HG02610 (cell line): ENCODE data around the gene ZNF439.
"Not testable (repeated sequence)": the region's sequence is repeated elsewhere in the genome, so short reads cannot be mapped to it uniquely, and the experiment has no call there.

Source experiments
- ATAC-seq: cut with Tn5 transposase; IDR thresholded peaks from one replicate; pipeline ENCODE4 v1.9.1; 2021; ENCODE audit warnings: mild to moderate bottlenecking, moderate library complexity; ENCODE audit not compliant: unreplicated experiment

ZNF439 gene

DNA sequence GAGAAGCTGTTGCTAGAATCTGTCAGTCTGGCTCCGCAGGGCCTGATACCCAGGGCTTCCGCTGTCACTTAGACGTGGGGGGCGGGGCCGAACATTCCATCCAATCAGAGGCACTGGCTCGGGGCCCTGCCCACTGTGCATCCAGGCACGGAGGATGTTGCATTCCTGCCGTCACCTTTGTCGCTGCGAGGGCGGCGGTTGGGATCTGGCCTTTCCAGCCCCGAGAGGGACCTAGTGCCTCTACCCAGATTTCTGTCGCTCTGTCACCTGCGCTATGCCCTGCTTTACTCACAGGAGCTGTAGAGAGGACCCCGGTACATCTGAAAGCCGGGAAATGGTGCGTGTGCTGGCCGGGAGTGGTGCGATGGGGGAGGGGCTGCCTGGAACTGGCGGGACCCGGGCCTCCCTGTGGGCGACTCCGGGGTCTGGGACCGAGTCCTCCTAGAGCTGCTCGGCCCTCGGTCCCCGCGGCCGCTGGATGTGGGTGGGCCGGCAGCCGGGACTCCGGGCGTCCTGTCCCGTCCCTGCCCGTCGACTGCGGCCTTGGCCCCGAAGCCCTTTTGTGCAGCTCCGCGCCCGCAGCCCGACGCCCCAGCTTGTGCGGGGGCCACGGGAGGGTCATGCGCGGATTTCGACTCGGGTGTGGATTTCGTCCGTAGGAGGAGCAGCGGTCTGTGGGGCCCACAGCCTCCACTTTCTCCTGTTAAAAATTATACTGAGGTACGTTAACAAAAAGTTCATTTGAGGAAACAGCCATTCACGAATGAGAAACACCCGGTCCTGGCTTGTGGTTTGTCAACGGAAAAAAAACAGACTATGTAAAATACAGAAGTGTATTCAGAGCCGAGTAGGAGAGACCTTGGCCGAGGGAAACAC is at the start of gene ZNF439:
TSS of gene ZNF439 (plus strand) at position 133 of the 876 bp plus-strand sequence. CDS start at position 275, 142 bp downstream.
- peak; percentile 67 for ATAC-seq

DNA sequence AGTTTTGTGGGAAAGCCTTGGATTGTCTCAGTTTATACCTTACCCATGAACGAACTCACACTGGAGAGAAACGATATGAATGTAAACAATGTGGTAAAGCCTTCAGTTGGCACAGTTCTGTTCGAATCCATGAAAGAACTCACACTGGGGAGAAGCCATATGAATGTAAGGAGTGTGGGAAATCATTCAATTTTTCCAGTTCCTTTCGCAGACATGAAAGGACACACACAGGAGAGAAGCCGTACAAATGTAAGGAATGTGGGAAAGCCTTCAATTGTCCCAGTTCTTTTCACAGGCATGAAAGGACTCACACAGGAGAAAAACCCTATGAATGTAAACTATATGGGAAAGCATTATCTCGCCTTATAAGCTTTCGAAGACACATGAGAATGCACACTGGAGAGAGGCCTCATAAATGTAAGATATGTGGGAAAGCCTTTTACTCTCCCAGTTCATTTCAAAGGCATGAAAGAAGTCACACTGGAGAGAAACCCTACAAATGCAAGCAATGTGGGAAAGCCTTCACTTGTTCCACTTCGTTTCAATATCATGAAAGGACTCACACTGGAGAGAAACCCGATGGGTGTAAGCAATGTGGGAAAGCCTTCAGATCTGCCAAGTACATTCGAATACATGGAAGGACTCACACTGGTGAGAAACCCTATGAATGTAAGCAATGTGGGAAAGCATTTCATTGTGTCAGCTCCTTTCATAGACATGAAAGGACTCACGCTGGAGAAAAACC is 42.0 kb upstream of the ZNF439 start:
- ATAC-seq, result no peak

DNA sequence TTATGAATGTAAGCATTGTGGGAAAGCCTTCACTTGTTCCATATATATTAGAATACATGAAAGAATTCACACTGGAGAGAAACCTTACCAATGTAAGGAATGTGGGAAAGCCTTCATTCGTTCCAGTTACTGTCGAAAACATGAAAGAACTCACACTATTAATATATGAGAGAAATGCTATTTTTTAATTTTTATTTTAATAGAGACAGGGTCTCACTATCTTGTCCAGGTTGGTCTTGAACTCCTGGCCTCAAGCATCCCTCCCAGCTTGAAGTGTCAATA is 41.5 kb upstream of the ZNF439 start:
- no peak for ATAC-seq

DNA sequence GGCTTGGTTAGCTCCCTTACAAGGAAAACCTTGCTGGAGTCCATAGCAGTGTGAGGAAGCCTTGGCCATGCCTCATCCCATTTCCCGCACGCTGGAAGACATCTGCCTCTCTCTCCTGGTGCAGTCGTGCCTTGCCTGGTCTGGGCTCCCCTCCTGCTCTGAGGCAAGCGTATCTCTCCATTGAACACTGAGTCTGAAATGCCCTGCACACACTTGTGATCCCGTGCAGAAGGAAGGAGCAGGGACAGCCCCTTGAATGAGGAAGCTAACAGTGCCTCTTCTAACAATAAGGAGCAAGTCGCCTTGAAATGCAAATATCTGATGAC is 34.9 kb upstream of the ZNF439 start:
- peak; percentile 27 for ATAC-seq

DNA sequence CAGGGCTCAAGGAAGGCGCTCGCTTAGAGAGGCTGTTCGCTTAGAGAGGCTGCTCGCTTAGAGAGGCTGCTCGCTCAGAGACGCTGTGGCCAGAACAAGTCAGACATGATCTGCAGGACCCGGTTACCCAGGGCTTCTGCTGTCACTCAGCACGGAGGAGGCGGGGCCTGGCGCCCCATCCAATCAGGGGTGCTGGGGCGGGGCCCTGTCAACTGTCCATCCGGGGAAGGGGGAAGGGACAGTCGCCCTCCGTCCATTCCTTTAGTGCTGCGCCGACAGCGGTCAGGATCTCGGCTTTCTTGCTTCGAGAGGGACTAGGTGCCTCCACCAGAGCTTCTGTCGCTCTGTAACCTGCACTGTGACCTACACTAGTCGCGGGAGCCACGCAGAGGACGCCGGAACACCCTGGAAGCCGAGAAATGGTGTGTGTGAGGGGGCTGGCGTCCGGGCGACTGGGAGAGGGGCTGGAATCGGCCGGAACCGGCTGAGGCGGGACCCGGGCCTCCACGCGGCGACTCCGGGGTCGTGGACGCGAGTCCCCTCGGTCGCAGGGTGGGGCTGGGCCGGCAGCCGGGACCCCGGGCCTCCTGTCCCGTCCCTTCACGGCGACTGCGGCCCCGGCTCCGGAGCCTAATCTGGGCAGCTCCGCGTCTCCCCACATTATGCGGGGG is 34.4 kb upstream of the ZNF439 start, which contains the start of gene ZNF440:
TSS of gene ZNF440 (plus strand) at position 245 of the 671 bp plus-strand sequence. CDS start at position 420, 175 bp downstream.
- ATAC-seq, result peak; percentile 99

DNA sequence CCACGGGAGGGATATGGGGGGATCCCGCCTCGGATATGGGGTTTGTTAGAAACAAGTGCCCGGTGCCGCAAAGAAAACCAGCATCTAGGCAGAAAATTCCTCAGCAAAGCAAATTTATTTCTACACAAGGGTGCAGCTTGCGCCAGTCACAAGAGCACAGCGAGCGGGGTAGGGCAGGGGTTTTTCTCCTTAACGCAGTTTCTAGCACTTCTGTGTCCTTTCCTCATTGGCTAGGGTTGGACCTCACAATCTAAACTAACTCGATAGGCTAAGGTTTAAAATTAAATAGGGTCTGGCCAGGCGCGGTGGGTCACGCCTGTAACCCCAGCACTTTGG is 33.9 kb upstream of the ZNF439 start:
- ATAC-seq, result no peak

DNA sequence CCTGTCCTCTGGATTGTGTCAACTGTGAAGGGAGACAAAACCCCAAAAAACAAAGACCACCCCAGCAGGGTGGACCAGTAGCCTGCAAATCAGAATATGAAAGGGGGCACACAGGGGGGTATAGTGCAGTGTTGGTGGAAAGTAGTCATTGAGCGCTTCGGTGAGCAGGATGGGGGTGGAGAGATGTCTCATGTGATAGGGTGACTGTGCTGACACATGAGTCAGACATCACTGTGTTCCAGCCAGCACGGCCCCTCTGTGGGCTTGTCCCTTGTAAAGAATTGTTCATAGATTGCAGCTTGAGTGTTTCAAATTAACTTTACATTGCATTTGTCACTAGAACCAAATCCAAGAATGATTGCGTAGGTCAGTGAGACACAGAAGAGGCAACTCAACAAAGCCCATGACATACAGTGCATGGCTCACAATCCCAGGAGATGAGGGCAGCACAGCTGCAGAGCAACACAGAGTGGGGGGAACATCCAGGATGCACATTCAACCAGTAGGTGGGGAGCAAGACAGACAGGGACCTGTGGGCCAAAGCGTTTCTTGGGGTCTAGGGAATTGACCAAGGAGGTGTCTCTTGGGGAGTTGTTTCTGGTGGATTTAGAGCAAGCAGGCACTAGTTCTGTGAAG is 26.9 kb upstream of the ZNF439 start:
- no peak for ATAC-seq

DNA sequence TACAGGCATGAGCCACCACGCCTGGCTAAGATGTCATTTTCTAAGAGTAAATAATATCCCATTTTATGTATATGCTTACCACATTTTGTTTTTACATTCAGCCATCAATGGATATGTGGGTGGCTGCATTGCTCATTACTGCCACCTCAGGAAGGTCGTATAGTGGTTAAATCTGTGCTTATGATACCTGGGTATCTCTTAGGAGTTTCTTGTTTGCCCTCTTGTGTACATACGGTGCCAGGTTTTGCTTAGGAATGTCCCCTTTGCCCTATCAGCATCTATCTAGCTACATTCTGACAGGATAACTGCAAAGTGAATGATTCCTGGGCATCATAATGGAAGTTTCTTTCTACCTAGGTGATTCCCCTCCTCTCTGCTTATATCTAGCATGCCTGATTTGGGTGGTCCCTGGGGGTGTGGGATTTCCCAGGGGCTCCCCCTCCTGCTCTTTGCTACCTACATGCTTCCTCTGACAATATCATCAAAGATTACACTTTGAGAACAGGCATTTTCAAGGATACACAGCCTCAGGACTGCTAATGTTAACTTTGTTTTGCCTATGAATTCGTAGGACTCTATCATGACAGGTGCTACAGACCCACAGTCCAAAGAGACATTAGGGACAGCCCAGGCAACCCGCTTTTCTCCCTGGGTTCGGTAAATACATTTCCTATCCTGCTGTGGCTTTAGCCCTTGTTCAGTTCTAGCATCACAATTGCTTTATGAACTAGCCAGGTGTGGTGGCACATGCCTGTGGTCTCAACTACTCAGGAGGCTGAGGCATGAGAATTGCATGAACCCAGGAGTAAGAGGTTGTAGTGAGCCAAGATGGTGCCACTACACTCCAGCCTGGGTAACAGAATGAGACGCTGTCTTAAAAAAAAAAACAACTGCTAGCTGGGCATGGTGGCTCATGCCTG is 19.3 kb upstream of the ZNF439 start:
- ATAC-seq, result not testable (repeated sequence)

DNA sequence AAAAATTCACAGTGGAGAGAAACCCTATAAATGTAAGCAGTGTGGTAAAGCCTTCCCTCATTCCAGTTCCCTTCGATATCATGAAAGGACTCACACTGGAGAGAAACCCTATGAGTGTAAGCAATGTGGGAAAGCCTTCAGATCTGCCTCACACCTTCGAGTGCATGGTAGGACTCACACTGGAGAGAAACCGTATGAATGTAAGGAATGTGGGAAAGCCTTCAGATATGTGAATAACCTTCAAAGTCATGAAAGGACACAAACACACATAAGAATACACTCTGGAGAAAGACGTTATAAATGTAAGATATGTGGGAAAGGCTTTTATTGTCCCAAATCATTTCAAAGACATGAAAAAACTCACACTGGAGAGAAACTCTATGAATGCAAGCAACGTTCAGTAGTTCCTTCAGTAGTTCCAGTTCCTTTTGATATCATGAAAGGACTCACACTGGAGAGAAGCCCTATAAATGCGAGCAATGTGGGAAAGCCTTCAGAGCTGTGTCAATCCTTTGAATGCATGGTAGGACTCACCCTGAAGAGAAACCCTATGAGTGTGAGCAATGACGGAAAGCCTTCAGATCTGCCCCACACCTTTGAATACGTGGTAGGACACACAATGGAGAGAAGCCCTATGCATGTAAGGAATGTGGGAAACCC is 16.1 kb upstream of the ZNF439 start:
- ATAC-seq, result no peak

DNA sequence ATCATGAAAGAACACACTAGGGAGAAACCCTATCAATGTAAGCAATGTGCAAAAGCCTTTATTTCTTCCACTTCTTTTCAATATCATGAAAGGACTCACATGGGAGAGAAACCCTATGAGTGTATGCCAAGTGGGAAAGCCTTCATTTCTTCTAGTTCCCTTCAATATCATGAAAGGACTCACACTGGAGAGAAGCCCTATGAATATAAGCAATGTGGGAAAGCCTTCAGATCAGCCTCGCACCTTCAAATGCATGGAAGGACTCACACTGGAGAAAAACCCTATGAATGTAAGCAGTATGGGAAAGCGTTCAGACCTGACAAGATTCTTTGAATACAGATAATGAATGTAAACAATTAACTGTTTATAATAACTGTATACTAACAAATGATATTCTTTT is 15.0 kb upstream of the ZNF439 start:
- no peak for ATAC-seq

DNA sequence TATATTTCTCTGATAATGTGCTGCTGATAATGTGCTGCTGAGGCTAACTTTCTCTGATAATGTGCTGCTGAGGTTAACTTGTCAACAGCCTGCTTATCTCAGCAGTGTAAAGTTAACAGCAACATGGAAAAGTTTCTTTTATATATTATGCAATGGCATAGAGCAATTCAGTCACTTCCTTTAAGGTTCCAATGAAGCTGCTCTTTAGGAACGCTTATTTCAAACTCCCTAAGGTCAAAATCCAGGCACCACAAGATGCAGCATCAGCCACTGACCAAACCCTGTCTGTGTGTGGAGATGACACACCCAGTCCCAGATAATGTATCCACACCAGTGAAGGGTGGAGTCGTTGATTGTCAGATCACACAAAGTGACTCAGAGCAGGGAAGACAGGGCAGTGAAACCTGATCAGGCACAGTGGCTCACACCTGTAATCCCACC is 12.9 kb upstream of the ZNF439 start:
- ATAC-seq, result not testable (repeated sequence)

DNA sequence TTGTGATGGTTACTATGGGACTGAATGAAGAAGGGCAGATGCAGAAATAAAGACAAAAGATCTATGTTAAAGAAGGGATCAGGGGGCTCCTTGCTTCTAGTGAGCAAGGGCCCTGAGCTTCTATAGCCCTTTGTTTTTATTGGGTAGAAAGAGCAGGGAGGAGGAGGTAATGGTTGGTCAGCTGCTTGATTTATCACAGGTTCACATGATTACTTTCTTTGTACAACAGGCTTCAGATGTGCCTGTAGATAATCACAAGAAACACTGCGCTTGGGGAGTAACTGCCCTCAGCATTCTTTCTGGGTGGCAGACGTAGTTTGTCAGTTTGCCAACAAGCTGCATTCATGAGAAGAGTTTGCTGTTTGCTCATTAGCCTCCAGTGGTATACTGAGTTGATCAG is 4.8 kb upstream of the ZNF439 start:
- ATAC-seq, result no peak

DNA sequence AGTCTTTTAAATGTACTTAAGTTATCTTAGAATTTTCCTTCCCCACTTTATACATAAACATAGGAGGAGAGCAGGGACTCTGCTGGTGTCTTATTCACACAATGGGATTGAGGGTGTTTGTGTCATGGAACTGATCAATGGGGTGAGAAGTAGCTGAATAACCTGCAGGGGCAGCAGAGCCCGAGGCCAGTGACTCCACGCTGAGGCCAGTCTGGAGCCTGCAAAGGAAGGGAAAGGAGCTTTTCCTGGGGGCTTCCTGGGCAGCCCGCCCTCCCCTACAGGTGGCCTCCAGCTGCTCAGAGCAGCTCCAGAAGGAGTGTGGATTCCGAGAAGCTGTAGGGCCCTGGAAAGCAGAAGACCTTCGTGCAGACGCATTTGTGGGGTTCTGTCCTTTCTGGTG is 911 bp upstream of the ZNF439 start:
- not testable (repeated sequence) for ATAC-seq

DNA sequence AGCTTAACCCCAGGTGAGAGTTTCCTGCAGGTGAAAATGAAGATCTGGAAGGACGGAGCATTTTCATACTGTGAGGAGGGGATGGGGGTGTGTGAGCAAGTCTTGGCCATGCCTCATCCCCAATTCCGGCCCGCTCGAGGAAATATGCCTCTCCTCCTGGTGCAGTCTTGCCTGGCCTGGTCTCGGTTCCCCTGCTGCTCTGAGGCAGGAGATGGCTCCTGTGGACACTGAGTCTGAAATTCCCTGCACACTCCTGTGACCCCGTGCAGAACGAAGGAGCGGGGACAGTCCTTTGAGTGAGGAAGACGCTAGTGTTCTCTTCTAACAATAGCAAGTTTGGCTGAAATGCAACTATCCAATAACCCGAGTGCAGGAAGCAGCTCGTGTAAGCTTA is 329 bp upstream of the ZNF439 start:
- ATAC-seq, result no peak

DNA sequence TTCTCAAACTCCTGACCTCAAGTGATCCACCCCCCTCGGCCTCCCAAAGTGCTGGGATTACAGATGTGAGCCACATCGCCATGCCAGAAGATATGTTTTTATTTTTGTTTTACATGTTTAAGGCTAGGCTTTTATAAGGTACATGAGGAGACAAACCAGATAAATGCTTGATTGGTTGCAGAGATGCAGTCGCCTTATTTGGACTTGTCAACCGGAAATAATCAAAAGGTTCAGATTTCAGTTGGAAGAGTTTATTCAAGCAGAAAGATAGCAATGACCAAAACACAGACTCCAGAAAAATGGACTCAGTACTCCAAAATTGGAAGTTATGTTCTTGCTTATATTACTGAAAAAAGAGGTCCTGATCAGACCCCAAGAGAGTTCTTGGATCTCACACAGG is 1.8 kb downstream of the ZNF439 start:
- not testable (repeated sequence) for ATAC-seq

DNA sequence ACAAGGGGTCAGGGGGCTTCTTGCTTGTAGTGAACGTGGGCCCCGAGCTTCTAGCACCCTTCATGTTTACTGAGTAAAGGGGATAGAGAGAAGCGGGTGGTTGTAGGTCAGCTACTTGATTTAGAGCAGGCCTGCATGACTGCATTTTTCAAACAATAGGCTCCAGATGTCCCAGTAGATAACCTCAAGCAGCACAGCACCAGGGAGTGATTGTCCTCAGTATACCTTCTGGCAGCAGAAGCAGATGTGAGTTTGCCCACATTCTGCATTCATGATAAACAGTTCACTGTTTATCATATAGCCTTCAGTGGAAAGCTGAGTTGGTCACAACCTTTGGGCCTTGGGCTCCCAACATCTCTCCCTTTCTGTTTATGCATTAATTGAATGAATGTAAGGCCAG is 4.8 kb downstream of the ZNF439 start:
- ATAC-seq, result no peak

DNA sequence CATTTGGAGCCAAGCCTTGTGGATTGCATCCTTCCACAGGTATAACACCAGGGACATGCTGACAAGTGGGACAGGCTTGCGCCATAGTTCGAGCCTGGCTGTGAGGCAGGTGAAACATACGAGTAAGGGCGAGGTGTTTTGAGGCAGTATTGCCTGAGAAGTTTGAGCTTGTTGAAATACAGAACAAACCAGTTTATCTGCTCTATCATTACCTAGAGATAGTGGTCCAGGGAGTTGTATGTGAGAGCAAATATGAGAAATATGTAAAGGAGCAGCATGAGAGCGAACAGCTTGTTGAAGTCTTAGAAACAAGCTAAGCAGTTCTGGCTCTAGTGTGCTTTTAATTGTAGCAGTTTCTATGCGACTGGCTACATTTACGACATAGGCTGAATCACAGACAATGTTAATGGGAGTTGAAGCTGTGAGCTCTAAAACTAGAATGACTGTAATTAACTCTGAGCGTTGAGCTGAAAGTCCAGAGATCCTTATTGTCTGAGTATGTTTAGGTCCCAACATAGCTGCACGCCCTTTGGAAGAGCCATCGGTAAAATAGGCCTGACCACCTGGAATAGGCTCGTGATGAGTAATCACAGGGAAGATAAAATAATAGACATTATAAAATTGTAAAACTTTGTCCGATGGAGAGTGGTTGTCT is 8.2 kb downstream of the ZNF439 start:
- ATAC-seq, result no peak

DNA sequence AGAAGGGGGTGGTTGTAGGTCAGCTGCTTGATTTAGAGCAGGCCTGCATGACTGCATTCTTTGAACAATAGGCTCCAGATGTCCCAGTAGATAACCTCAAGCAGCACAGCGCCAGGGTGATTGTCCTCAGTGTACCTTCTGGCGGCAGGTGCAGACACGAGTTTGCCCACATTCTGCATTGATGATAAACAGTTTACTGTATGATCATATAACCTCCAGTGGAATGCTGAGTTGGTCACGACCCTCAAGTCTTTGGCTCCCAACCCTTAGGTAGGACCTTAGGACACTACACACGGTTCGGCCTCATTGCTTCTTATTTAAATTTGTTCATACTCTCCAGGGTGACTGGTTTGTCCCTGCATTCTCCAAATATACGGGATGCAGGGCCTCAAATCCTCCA is 12.2 kb downstream of the ZNF439 start:
- ATAC-seq, result no peak

DNA sequence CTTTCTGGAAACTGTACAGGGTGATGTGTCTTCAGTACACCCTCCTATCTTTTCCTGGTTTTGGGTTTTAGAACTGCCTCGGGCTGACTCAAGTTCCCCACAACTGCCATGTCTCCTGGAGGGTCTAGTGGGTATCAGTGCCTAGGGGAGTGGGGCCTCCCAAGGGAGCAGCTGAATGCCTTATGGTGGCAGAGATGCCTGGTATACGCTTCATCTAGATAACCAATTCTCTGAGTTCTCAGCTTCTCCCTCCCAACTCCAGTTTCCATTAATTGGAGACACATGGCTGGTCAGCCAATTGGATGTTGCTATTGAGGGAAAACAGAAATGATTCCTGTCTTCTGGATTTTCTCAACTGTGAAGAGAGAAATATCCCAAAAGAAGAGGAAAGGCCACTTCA is 12.8 kb downstream of the ZNF439 start:
- no peak for ATAC-seq
